Smooth muscle cell (in vitro differentiated cells): ENCODE results near the gene CHRNB1. TPM values are rescaled to one million over a fixed set of nuclear protein-coding genes. Genes with fewer than 3 reads are reported as not detected.
A peak's percentile ranks its signal among the peaks of the same experiment; 100 is the strongest.

Source experiments
- DNase-seq: peaks from one replicate; lab custom pipeline; 2025; ENCODE audit not compliant: unreplicated experiment; lab: John Stamatoyannopoulos, UW
- H2AFZ ChIP-seq: fragments of 200-600 bp; sonication (generic); 2 replicates; pipeline ENCODE4 v1.6.0; 2016; ENCODE audit warnings: antibody characterized with exemption, low read depth, mild to moderate bottlenecking
- H3F3A ChIP-seq: fragments of 200-600 bp; sonication (generic); 2 replicates; pipeline ENCODE4 v1.6.0; 2017; ENCODE audit warnings: antibody characterized with exemption, low read depth
- H3K27ac ChIP-seq: fragments of 200-600 bp; sonication (generic); 2 replicates; pipeline ENCODE4 v1.5.1; 2016; ENCODE audit warnings: low read depth, mild to moderate bottlenecking
- H3K27me3 ChIP-seq: fragments of 200-600 bp; sonication (generic); 2 replicates; pipeline ENCODE4 v1.6.1; 2016; ENCODE audit warnings: low read depth, mild to moderate bottlenecking
- H3K36me3 ChIP-seq: fragments of 200-600 bp; sonication (generic); 2 replicates; pipeline ENCODE4 v1.5.1; 2016; ENCODE audit warnings: low read depth
- H3K4me1 ChIP-seq: fragments of 200-600 bp; sonication (generic); 2 replicates; pipeline ENCODE4 v1.5.1; 2016; ENCODE audit warnings: low read depth
- H3K4me2 ChIP-seq: fragments of 200-600 bp; sonication (generic); 2 replicates; pipeline ENCODE4 v1.6.0; 2016; ENCODE audit warnings: mild to moderate bottlenecking
- H3K4me3 ChIP-seq: fragments of 200-600 bp; sonication (generic); 2 replicates; pipeline ENCODE4 v1.5.1; 2016; ENCODE audit warnings: mild to moderate bottlenecking
- H3K79me2 ChIP-seq: fragments of 200-600 bp; sonication (generic); 2 replicates; pipeline ENCODE4 v1.6.0; 2016; ENCODE audit warnings: low read depth, mild to moderate bottlenecking
- H3K9ac ChIP-seq: fragments of 200-600 bp; sonication (generic); 2 replicates; pipeline ENCODE4 v1.6.0; 2016; ENCODE audit warnings: low read depth
- H3K9me3 ChIP-seq: fragments of 200-600 bp; sonication (generic); replicated peaks from 2 replicates; pipeline ENCODE4 v1.5.1; 2016; ENCODE audit warnings: low read depth
- H4K20me1 ChIP-seq: fragments of 200-600 bp; sonication (generic); 2 replicates; pipeline ENCODE4 v1.6.0; 2016; ENCODE audit warnings: low read depth
- CTCF ChIP-seq: fragments of 200-600 bp; sonication (generic); IDR thresholded peaks from 2 replicates; pipeline ENCODE4 v1.5.1; 2017; ENCODE audit warnings: borderline replicate concordance, mild to moderate bottlenecking, antibody characterized with exemption; ENCODE audit not compliant: insufficient read depth, poor library complexity, severe bottlenecking
- WGBS: methylation state at CpG from one replicate; pipeline ENCODE4 v1.1.7; 2016; ENCODE audit warnings: low lambda C conversion rate; 5-methylcytosine and 5-hydroxymethylcytosine counted together
- polyA plus RNA-seq: library from polyadenylated mRNA; unstranded; fragments of >200 nt; fragmentation: Nextera tagmentation; extraction: Ambion mirVana; gene quantifications from 2 replicates; pipeline ENCODE4 v1.2.1, GENCODE V29; 2016
- total RNA-seq: library from RNA; depleted of rRNA; stranded (reverse); fragments of >200 nt; gene quantifications from 2 replicates; pipeline ENCODE4 v1.2.3, GENCODE V29; 2014

Gene CHRNB1
- total and polyA plus RNA-seq, 2 experiments from 2014 or later: 12.2 to 19.0 TPM

GRCh38 chr17:7486181-7486580 lies 41.3 kb downstream of the CHRNB1 start:
- H3K4me2 ChIP-seq: peak overlapping the region; percentile 93
- no peaks in the 10 kb centered on the region for H3K36me3 ChIP-seq
- no peak overlapping the region for H2AFZ ChIP-seq
- TF ChIP-seq CTCF: no peak
- H3K79me2 ChIP-seq: peaks cover 69% of the 10 kb centered on the region
- peaks cover 27% of the 10 kb centered on the region for H3K4me1 ChIP-seq
- peak overlapping the region; percentile 73 for H3K4me3 ChIP-seq
- H3K9me3 ChIP-seq: no peaks in the 10 kb centered on the region
- peaks cover 67% of the 10 kb centered on the region for H4K20me1 ChIP-seq
- no peak for DNase-seq
- no peaks in the 10 kb centered on the region for H3F3A ChIP-seq
- H3K27ac ChIP-seq: peak overlapping the region; percentile 100
- 49% methylated on average over 3 of the region's 3 CpGs for WGBS
- no peak overlapping the region for H3K9ac ChIP-seq
- H3K27me3 ChIP-seq: no peaks in the 10 kb centered on the region

- no peak overlapping the region for H3K9ac ChIP-seq
These were observed 45.3 kb downstream of the CHRNB1 start for GRCh38 chr17:7490144-7490543.

GRCh38 chr17:7491583-7491982 lies 46.7 kb downstream of the CHRNB1 start:
- TF ChIP-seq CTCF: no peak
- 100% methylated on average over 1 of the region's 1 CpG for WGBS
- Histone ChIP-seq H3K79me2 (peaks cover 94% of the 10 kb centered on the region), H2AFZ (no peak overlapping the region), H3K36me3 (no peaks in the 10 kb centered on the region), H3K27ac (no peak overlapping the region), H3K4me1 (peaks cover 11% of the 10 kb centered on the region), H3K27me3 (no peaks in the 10 kb centered on the region), H3K4me3 (no peak overlapping the region), H4K20me1 (peaks cover 100% of the 10 kb centered on the region), H3K9ac (no peak overlapping the region), H3K4me2 (no peak overlapping the region), H3K9me3 (no peaks in the 10 kb centered on the region), H3F3A (no peaks in the 10 kb centered on the region)
- DNase-seq: no peak

More at GRCh38 chr17:7490144-7490543, 45.3 kb downstream of the CHRNB1 start:
- peaks cover 23% of the 10 kb centered on the region for H3K4me1 ChIP-seq
- no peak for TF ChIP-seq CTCF
- H3K27me3 ChIP-seq: no peaks in the 10 kb centered on the region
- H3K36me3 ChIP-seq: no peaks in the 10 kb centered on the region
- DNase-seq: no peak
- H3K4me2 ChIP-seq: no peak overlapping the region
- no peak overlapping the region for H3K27ac ChIP-seq
- H2AFZ ChIP-seq: no peak overlapping the region
- no peaks in the 10 kb centered on the region for H3K9me3 ChIP-seq
- WGBS: 90% methylated on average over 8 of the region's 8 CpGs
- H3K4me3 ChIP-seq: no peak overlapping the region
- H3F3A ChIP-seq: no peaks in the 10 kb centered on the region
- peaks cover 100% of the 10 kb centered on the region for H4K20me1 ChIP-seq
- H3K79me2 ChIP-seq: peaks cover 100% of the 10 kb centered on the region

GRCh38 chr17:7493941-7494340 lies 49.1 kb downstream of the CHRNB1 start:
- WGBS: 98% methylated on average over 3 of the region's 3 CpGs
- peaks cover 98% of the 10 kb centered on the region for H4K20me1 ChIP-seq
- TF ChIP-seq CTCF: no peak

More at GRCh38 chr17:7493941-7494340, 49.1 kb downstream of the CHRNB1 start:
- no peak overlapping the region for H3K4me3 ChIP-seq
- H3K27ac ChIP-seq: no peak overlapping the region
- H3K27me3 ChIP-seq: no peaks in the 10 kb centered on the region
- peaks cover 7% of the 10 kb centered on the region for H3K36me3 ChIP-seq
- H3K9ac ChIP-seq: no peak overlapping the region
- H2AFZ ChIP-seq: no peak overlapping the region
- no peaks in the 10 kb centered on the region for H3K4me1 ChIP-seq
- no peak overlapping the region for H3K4me2 ChIP-seq
- H3K79me2 ChIP-seq: peaks cover 71% of the 10 kb centered on the region
- DNase-seq: no peak
- H3F3A ChIP-seq: no peaks in the 10 kb centered on the region
- H3K9me3 ChIP-seq: no peaks in the 10 kb centered on the region
